Body of pancreas (tissue), 4 donors: ENCODE data around the gene LCN12.

ENCODE experiments used
- POLR2A ChIP-seq, 3 donors: fragments of 450-650 bp; IDR thresholded peaks; one replicate each; pipeline ENCODE4 v1.6.1; 2016; ENCODE audit warnings: antibody characterized with exemption in 3 of 3, mild to moderate bottlenecking in 2 of 3
- TF ChIP-seq, protein P1 (sequence below), 7 experiments: fragments of 450-650 bp in 4 of 7; fragments of 200-600 bp in 3 of 7; sonication (generic) in 3 of 7; IDR thresholded peaks; one replicate each; pipeline ENCODE4 v1.5.1; 2016 to 2019; ENCODE audit warnings: antibody characterized with exemption in 7 of 7

DNA sequence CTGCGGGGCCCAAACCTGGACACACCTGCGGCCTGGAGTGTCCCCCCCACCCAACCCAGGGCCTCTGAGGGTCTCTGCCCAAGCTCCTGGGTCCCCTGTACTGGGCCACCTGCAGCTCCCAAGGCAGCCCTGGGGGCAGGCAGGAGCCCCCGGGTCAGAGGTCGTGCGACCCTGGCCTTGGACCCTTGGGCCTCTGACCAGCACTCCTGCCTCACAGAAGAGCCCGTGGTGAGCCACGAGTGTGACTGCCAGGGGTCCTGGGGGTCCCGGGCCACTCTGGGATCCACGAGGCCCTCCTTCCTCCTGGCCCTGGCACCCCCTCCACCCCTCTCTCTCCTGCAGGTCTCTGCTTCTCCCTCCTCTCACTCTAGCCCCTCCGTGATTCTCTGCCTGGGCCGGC is 20.3 kb downstream of the LCN12 start:
- TF ChIP-seq, protein P1, sequence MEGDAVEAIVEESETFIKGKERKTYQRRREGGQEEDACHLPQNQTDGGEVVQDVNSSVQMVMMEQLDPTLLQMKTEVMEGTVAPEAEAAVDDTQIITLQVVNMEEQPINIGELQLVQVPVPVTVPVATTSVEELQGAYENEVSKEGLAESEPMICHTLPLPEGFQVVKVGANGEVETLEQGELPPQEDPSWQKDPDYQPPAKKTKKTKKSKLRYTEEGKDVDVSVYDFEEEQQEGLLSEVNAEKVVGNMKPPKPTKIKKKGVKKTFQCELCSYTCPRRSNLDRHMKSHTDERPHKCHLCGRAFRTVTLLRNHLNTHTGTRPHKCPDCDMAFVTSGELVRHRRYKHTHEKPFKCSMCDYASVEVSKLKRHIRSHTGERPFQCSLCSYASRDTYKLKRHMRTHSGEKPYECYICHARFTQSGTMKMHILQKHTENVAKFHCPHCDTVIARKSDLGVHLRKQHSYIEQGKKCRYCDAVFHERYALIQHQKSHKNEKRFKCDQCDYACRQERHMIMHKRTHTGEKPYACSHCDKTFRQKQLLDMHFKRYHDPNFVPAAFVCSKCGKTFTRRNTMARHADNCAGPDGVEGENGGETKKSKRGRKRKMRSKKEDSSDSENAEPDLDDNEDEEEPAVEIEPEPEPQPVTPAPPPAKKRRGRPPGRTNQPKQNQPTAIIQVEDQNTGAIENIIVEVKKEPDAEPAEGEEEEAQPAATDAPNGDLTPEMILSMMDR (IDR thresholded peaks at IDR 0.05) = no peak
- TF ChIP-seq POLR2A (IDR thresholded peaks at IDR 0.05) = no peak
